LNCAP (cell line): ENCODE data around the gene LIMA1.

Experiments used
- TF ChIP-seq, protein P1 (sequence below): fragments of 450-650 bp; IDR thresholded peaks from 2 replicates; pipeline ENCODE4 v1.5.1; 2017; ENCODE audit warnings: mild to moderate bottlenecking

The LIMA1 gene

GRCh38 chr12:50275556-50275955 lies 7.8 kb downstream of the LIMA1 start:
- TF ChIP-seq, protein P1, sequence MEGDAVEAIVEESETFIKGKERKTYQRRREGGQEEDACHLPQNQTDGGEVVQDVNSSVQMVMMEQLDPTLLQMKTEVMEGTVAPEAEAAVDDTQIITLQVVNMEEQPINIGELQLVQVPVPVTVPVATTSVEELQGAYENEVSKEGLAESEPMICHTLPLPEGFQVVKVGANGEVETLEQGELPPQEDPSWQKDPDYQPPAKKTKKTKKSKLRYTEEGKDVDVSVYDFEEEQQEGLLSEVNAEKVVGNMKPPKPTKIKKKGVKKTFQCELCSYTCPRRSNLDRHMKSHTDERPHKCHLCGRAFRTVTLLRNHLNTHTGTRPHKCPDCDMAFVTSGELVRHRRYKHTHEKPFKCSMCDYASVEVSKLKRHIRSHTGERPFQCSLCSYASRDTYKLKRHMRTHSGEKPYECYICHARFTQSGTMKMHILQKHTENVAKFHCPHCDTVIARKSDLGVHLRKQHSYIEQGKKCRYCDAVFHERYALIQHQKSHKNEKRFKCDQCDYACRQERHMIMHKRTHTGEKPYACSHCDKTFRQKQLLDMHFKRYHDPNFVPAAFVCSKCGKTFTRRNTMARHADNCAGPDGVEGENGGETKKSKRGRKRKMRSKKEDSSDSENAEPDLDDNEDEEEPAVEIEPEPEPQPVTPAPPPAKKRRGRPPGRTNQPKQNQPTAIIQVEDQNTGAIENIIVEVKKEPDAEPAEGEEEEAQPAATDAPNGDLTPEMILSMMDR: no peak

DNA sequence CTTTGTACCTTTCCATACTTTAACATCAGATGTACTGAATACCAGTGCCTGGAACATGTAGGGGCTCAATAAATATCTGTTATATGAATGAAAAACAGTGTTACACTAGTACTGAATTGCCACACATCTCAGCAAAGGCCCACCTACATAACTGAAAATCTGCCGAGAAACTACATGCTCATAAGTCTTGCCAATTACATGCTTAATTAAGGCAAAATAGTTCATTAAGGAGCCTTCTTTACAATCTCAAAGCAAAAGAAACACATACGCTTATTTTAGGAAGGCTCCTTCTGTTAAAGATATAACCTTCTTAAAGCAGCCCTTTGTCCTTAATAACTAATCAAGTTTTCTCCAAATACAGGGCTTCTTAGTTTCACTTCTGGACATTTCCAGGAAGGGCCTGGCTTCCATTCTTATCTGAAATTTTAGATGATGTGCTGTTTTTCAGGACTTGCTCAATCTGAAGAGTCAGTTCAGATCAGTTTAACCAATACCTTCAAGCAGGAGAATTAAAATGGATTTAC lies 11.5 kb downstream of the LIMA1 start:
- TF ChIP-seq, protein P1: no peak

GRCh38 chr12:50268482-50268881 lies 14.8 kb downstream of the LIMA1 start:
- TF ChIP-seq, protein P1: no peak

DNA sequence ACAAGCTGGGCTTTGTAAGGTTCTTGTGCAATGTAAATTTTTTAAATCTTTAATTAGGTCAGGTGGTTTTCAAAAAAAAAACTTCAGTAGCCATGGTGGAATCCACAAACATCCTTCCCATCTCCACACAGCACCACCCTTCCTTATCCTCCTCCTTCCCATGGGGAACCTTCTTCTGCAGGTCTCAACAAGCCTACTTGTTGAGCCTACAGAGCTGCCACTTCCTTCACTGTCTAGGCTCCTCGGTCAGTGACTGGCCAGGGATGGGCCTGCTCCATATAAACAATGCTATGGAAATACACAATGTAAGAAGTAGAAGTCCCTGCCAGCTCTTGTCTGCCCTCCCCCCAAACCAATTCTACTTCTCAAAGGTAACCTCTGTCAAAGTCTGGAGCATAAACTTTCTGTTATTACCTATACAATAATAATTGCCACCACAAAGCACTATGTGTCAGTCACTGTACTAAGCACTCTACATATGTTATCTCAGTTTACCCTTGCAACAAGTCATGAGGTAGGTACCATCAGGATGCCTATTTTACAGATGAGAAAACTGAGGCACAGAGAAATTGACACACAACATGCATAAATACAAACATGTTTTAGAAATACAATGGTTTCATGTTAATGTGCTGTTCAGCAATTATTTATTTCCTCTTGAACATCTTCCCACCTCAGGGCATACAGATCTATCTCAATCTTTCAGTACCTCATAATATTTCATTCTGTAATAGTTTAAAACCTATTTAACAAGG lies 17.4 kb downstream of the LIMA1 start:
- TF ChIP-seq, protein P1: no peak

DNA sequence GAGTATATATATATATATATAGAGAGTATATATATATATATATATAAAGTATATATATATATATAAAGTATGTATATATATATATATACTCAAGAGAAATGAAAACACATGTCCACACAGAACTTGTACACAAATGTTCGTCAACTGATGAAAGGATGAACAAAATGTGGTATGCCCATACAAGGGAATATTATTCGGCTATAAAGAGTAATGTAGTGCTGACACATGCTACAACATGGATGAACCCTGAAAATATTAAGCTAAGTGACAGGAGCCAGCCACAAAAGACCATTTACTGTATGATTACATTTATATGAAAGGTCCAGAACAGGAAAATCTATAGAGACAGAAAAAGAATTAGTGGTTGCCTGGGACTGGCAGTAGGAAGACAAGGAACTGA lies 19.5 kb downstream of the LIMA1 start:
- TF ChIP-seq, protein P1: no peak

- TF ChIP-seq, protein P1: no peak
Measured at GRCh38 chr12:50261654-50262053, 21.7 kb downstream of the LIMA1 start.

DNA sequence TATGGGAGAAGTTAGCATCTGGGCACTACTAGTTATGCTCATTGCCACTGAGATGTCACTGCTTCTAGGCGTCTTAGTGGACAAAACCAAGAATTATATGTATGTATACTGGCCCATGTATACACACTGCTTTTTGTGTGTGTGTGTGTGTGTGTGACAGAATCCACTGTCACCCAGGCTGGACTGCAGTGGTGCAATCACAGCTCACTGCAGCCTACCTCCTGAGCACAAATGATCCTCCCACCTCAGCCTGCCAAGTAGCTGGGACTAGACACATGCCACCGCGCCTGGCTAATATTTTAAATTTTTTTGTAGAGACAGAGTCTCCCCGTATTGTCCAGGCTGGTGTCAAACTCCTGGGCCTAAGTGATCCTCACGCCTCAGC lies 25.2 kb downstream of the LIMA1 start:
- TF ChIP-seq, protein P1: no peak
